ENCODE measurements around the gene B3GNT2.

DNA sequence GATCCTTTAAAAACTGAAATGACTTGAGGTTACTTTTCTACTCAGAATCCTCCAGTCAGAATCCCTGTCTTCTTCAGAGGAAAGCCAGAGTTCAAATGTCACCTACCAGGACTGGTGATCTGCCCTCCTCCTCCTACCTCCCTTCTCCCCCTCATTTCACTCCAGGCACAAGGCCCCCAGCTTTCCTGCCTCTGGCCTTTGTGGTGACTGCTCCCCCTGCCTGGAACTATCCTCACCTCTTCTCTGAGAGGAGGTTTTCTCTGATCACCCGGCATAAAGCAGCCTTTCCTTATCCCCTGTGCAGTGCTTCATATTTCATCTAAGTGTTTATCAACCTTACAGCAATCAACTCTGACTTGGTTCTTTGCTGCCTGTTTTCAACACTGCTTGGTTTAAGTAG is 6.8 kb downstream of the B3GNT2 start:
- TF ChIP-seq, protein P1, sequence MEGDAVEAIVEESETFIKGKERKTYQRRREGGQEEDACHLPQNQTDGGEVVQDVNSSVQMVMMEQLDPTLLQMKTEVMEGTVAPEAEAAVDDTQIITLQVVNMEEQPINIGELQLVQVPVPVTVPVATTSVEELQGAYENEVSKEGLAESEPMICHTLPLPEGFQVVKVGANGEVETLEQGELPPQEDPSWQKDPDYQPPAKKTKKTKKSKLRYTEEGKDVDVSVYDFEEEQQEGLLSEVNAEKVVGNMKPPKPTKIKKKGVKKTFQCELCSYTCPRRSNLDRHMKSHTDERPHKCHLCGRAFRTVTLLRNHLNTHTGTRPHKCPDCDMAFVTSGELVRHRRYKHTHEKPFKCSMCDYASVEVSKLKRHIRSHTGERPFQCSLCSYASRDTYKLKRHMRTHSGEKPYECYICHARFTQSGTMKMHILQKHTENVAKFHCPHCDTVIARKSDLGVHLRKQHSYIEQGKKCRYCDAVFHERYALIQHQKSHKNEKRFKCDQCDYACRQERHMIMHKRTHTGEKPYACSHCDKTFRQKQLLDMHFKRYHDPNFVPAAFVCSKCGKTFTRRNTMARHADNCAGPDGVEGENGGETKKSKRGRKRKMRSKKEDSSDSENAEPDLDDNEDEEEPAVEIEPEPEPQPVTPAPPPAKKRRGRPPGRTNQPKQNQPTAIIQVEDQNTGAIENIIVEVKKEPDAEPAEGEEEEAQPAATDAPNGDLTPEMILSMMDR (conservative IDR thresholded peaks at IDR 0.05) = no peak
- TF ChIP-seq ZFX (IDR thresholded peaks at IDR 0.05) = no peak

All from C4-2B (cell line).